Gastroesophageal sphincter (tissue), 3 donors: ENCODE measurements around the gene CASTOR1.

ENCODE experiments used
- CTCF ChIP-seq, 4 experiments: fragments of 200-600 bp in 2 of 4; fragments of 450-650 bp in 2 of 4; sonication (generic) in 1 of 4; IDR thresholded peaks; one replicate each; pipeline ENCODE4 v1.5.1; 2017 to 2019; ENCODE audit warnings: antibody characterized with exemption in 4 of 4, mild to moderate bottlenecking in 2 of 4, moderate library complexity in 2 of 4
- POLR2A ChIP-seq, 2 donors: fragments of 450-650 bp; IDR thresholded peaks; one replicate each; pipeline ENCODE4 v1.6.1; 2017; ENCODE audit warnings: antibody characterized with exemption in 2 of 2, mild to moderate bottlenecking in 2 of 2, moderate library complexity in 1 of 2
- POLR2AphosphoS5 ChIP-seq: sonication (generic); formaldehyde crosslinking; IDR thresholded peaks from one replicate; pipeline ENCODE4 v1.6.1; 2017; ENCODE audit warnings: antibody characterized with exemption

- TF ChIP-seq POLR2AphosphoS5 (no peak), CTCF (IDR thresholded peaks at IDR 0.05) (no peak), POLR2A (IDR thresholded peaks at IDR 0.05) (no peak)
Measured at GRCh38 chr22:30247974-30248373, 41.3 kb downstream of the CASTOR1 start.
